Endodermal cell (in vitro differentiated cells): ENCODE results near the gene SF3A2. TPM values are rescaled to one million over a fixed set of nuclear protein-coding genes. Genes with fewer than 3 reads are reported as not detected.

Experiments used
- DNase-seq: peaks from one replicate; pipeline ENCODE4 v3.0.0-alpha.2; 2017
- H3K27ac ChIP-seq: 2 replicates; pipeline ENCODE4 v1.5.1; 2013; ENCODE audit warnings: mild to moderate bottlenecking, low read depth, low read length, moderate library complexity
- H3K27me3 ChIP-seq: 2 replicates; pipeline ENCODE4 v1.6.1; 2013; ENCODE audit warnings: mild to moderate bottlenecking, low read length, moderate library complexity; ENCODE audit not compliant: insufficient read depth, control insufficient read depth, poor library complexity, severe bottlenecking
- H3K36me3 ChIP-seq: 2 replicates; pipeline ENCODE4 v1.7.0; 2013; ENCODE audit warnings: mild to moderate bottlenecking, low read length, moderate library complexity; ENCODE audit not compliant: control insufficient read depth, insufficient read depth
- H3K4me1 ChIP-seq: one replicate; pipeline ENCODE4 v1.7.0; 2013; ENCODE audit warnings: low read length; ENCODE audit not compliant: control insufficient read depth, insufficient read depth
- H3K4me3 ChIP-seq: 2 replicates; pipeline ENCODE4 v1.5.1; 2013; ENCODE audit warnings: mild to moderate bottlenecking, low read length, moderate library complexity
- H3K9ac ChIP-seq: 2 replicates; pipeline ENCODE4 v1.6.1; 2013; ENCODE audit warnings: mild to moderate bottlenecking, low read length, moderate library complexity; ENCODE audit not compliant: poor library complexity, severe bottlenecking; ENCODE audit errors: extremely low read depth
- H3K9me3 ChIP-seq: 2 replicates; pipeline ENCODE4 v1.6.1; 2013; ENCODE audit warnings: mild to moderate bottlenecking, low read length, moderate library complexity; ENCODE audit not compliant: control insufficient read depth
- H3K27ac Mint-ChIP-seq: 2 replicates; pipeline ENCODE4 v1.8.0; 2020; ENCODE audit warnings: mixed read lengths
- H3K27me3 Mint-ChIP-seq: 2 replicates; pipeline ENCODE4 v1.8.0; 2021; ENCODE audit warnings: mild to moderate bottlenecking, mixed read lengths; ENCODE audit not compliant: insufficient read depth
- H3K36me3 Mint-ChIP-seq: 2 replicates; pipeline ENCODE4 v1.8.0; 2020; ENCODE audit warnings: low read depth, mixed read lengths
- H3K4me1 Mint-ChIP-seq: 2 replicates; pipeline ENCODE4 v1.8.0; 2020; ENCODE audit warnings: mixed read lengths
- H3K4me3 Mint-ChIP-seq: 2 replicates; pipeline ENCODE4 v1.8.0; 2020; ENCODE audit warnings: mild to moderate bottlenecking, moderate library complexity, mixed read lengths
- H3K9me3 Mint-ChIP-seq: 2 replicates; pipeline ENCODE4 v1.8.0; 2020; ENCODE audit warnings: mild to moderate bottlenecking, mixed read lengths
- WGBS, 2 experiments: methylation state at CpG; one replicate each; pipeline versions ENCODE4 v1.1.5 to v1.1.7; 2013; ENCODE audit warnings: missing lambda C conversion rate in 2 of 2, mixed read lengths in 1 of 2; ENCODE audit not compliant: insufficient coverage in 1 of 2, insufficient read length in 1 of 2; 5-methylcytosine and 5-hydroxymethylcytosine counted together
- total RNA-seq, 2 donors: library from RNA; stranded (reverse); fragmentation: NEBNext Ultra II Directional in 1 of 2; extraction: Animal tissue kit (Norgen Biotek cat#: 25700) in 1 of 2; gene quantifications; 2 replicates in 1 of 2; 3 replicates in 1 of 2; pipeline ENCODE4 v1.2.1, GENCODE V29; 2021
- TF ChIP-seq, protein P1 (sequence below): fragments of 200-600 bp; sonication (generic); conservative IDR thresholded peaks from 2 replicates; pipeline ENCODE4 v1.5.0; 2021; ENCODE audit warnings: antibody characterized with exemption, mild to moderate bottlenecking

SF3A2 gene
- total RNA-seq, 2 donors from 2014 or later, result 126 to 132 TPM

DNA sequence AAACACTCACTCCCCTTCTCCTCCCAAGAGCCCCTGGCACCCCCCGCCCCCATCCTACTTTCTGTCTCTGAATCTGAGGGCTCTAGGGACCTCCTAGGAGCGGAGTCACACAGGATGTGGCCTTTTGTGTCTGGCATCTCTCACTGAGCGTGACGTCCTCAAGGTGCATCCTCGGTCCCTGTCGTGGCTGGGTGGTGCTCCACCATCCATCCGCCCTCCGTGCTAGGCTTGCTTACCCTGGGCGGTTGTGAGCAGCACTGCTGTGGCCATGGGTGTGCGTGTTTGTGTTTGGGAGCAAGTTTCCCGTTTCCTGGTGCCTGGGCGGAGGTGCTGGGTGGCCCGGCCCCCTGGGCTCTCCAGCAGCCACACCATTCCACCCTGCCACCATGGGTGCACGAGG, 12.7 kb upstream of the SF3A2 start:
- H3K4me3 ChIP-seq, result no peak overlapping the region
- H3K27ac ChIP-seq, result no peak overlapping the region
- no peaks in the 10 kb centered on the region for H3K4me1 Mint-ChIP-seq
- no peaks in the 10 kb centered on the region for H3K4me1 ChIP-seq
- H3K36me3 Mint-ChIP-seq, result peaks cover 33% of the 10 kb centered on the region
- H3K9ac ChIP-seq, result no peak overlapping the region
- H3K9me3 Mint-ChIP-seq, result no peaks in the 10 kb centered on the region
- no peak for DNase-seq
- peak overlapping the region; percentile 74 for H3K27ac Mint-ChIP-seq
- no peaks in the 10 kb centered on the region for H3K27me3 Mint-ChIP-seq
- 94 to 95% methylated on average over 7 to 14 of the region's 14 CpGs for WGBS, 2 experiments
- H3K9me3 ChIP-seq, result no peaks in the 10 kb centered on the region
- H3K4me3 Mint-ChIP-seq, result no peak overlapping the region
- H3K27me3 ChIP-seq, result no peaks in the 10 kb centered on the region
- H3K36me3 ChIP-seq, result peaks cover 9% of the 10 kb centered on the region
- TF ChIP-seq, protein P1, sequence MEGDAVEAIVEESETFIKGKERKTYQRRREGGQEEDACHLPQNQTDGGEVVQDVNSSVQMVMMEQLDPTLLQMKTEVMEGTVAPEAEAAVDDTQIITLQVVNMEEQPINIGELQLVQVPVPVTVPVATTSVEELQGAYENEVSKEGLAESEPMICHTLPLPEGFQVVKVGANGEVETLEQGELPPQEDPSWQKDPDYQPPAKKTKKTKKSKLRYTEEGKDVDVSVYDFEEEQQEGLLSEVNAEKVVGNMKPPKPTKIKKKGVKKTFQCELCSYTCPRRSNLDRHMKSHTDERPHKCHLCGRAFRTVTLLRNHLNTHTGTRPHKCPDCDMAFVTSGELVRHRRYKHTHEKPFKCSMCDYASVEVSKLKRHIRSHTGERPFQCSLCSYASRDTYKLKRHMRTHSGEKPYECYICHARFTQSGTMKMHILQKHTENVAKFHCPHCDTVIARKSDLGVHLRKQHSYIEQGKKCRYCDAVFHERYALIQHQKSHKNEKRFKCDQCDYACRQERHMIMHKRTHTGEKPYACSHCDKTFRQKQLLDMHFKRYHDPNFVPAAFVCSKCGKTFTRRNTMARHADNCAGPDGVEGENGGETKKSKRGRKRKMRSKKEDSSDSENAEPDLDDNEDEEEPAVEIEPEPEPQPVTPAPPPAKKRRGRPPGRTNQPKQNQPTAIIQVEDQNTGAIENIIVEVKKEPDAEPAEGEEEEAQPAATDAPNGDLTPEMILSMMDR, result no peak

DNA sequence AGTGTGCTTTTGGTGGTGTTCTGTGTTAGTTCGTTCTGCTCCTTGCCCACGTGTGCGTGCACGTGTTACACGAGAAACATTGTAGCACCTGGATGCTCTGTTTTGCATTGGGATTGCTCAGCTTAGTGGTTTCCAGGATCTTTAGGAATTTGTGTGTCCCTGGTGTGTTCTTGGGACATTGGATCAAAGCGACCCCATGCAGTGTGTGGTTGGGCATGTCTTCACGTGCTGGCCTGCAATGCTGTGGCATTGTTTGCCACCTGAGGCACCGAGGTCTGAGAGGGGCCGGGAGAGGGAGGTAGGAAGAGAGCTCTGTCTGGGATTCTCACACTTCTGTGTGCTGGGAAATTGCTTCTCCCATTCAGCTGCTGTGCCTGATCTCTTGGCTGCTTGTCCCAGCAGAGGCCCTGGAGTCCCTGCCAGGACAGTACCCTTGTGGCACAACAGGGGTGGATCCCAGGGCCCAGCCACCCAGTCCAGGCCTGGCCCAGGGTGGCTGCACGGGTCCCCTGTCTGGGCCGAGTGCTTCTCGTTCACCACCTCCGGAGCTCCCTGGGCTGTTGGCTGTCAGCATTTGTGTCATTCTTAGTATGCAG, 11.8 kb upstream of the SF3A2 start:
- TF ChIP-seq, protein P1, result no peak
- no peaks in the 10 kb centered on the region for H3K27me3 ChIP-seq
- H3K9me3 ChIP-seq, result no peaks in the 10 kb centered on the region
- peak overlapping the region; percentile 38 for H3K27ac ChIP-seq
- no peaks in the 10 kb centered on the region for H3K9me3 Mint-ChIP-seq
- no peaks in the 10 kb centered on the region for H3K27me3 Mint-ChIP-seq
- WGBS, 2 experiments, result 93 to 94% methylated on average over 9 to 13 of the region's 13 CpGs
- peak overlapping the region; percentile 76 for H3K27ac Mint-ChIP-seq
- no peak overlapping the region for H3K4me3 ChIP-seq
- peaks cover 36% of the 10 kb centered on the region for H3K36me3 Mint-ChIP-seq
- peaks cover 12% of the 10 kb centered on the region for H3K36me3 ChIP-seq
- no peaks in the 10 kb centered on the region for H3K4me1 ChIP-seq
- H3K4me3 Mint-ChIP-seq, result no peak overlapping the region
- no peak for DNase-seq
- H3K4me1 Mint-ChIP-seq, result no peaks in the 10 kb centered on the region
- H3K9ac ChIP-seq, result no peak overlapping the region

DNA sequence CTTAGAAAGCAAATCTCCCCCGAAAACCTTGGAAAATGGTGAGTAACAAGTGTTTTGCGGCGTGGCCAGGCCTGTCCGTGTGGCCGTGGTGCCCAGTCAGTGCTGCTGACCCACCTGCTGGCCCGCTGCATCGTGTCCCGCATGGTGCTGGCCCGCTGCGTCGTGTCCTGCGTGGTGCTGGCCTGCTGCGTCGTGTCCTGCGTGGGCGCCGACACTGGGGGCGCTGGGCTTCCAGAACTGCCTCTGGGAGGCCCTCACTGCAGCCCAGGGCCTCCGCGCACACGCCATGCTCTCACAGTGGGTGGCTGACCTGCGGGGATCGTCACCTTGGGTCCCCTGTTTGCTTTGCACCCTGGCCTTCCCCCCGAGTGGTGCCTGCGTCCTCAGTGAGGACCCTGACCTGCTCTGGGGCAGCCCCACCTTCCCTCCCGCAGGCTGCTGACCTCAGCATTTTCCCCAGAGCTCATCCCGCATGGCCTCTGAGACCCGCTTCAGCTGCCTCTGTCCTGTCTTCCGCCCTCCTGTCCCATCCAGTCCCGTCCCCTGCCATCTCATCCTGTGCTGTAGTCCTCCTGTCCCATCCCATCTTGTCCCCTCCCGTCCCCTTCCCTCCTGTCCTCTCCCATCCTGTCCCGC, 11.1 kb upstream of the SF3A2 start:
- H3K27me3 Mint-ChIP-seq, result no peaks in the 10 kb centered on the region
- no peak overlapping the region for H3K4me3 Mint-ChIP-seq
- no peaks in the 10 kb centered on the region for H3K9me3 Mint-ChIP-seq
- no peak overlapping the region for H3K4me3 ChIP-seq
- H3K4me1 ChIP-seq, result no peaks in the 10 kb centered on the region
- no peaks in the 10 kb centered on the region for H3K27me3 ChIP-seq
- no peaks in the 10 kb centered on the region for H3K9me3 ChIP-seq
- no peak overlapping the region for H3K9ac ChIP-seq
- H3K36me3 Mint-ChIP-seq, result peaks cover 36% of the 10 kb centered on the region
- H3K27ac Mint-ChIP-seq, result no peak overlapping the region
- peaks cover 12% of the 10 kb centered on the region for H3K36me3 ChIP-seq
- 96% methylated on average over 31 to 32 of the region's 32 CpGs for WGBS, 2 experiments
- H3K4me1 Mint-ChIP-seq, result no peaks in the 10 kb centered on the region
- DNase-seq, result no peak
- no peak overlapping the region for H3K27ac ChIP-seq
- TF ChIP-seq, protein P1, result no peak
